GM06990 (cell line): ENCODE measurements around the gene CCNY.

Experiments
- DNase-seq: peaks from one replicate; pipeline ENCODE4 v3.0.0-alpha.2; 2011; ENCODE audit not compliant: insufficient read length; ENCODE audit errors: extremely low read depth
- H3K27me3 ChIP-seq: replicated peaks from 2 replicates; pipeline ENCODE4 v1.6.0; 2011; ENCODE audit warnings: low read length; ENCODE audit not compliant: control insufficient read depth, insufficient read depth
- H3K36me3 ChIP-seq: 2 replicates; pipeline ENCODE4 v1.5.1; 2011; ENCODE audit warnings: low read length; ENCODE audit not compliant: control insufficient read depth, insufficient read depth
- H3K4me3 ChIP-seq: replicated peaks from 2 replicates; pipeline ENCODE4 v1.5.1; 2011; ENCODE audit warnings: low read depth, mild to moderate bottlenecking, control low read depth, low read length
- CTCF ChIP-seq: IDR thresholded peaks from 2 replicates; pipeline ENCODE4 v1.5.1; 2011; ENCODE audit warnings: low read length, control low read depth, mild to moderate bottlenecking, inconsistent platforms; ENCODE audit not compliant: insufficient read depth, poor library complexity, severe bottlenecking

The CCNY gene

GRCh38 chr10:35540296-35541164 lies 204.2 kb downstream of the CCNY start:
- DNase-seq, result no peak
- no peak for TF ChIP-seq CTCF
- Histone ChIP-seq H3K27me3 (no peaks in the 10 kb centered on the region), H3K36me3 (no peaks in the 10 kb centered on the region), H3K4me3 (no peak overlapping the region)

- H3K36me3 ChIP-seq, result no peaks in the 10 kb centered on the region
These were observed 205.4 kb downstream of the CCNY start for GRCh38 chr10:35541720-35542119.

DNA sequence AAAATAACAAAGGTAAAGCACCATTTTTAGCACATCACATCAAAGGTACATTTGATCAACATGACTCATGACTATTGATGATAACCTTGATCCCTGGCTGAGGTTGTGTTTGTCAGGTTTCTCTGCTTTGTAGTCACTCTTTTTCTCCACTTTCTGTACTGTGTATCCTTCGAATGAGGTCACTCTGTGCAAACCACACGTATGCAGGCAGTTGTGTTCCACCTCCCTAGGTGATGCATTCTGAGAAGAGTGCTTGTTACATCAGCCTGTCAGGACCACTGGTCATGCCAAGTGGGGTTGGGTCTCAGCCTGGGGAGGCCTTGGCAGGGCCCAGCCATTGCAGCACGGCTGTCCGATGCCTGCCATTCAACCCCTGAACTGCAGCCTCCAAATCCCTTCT lies 206.0 kb downstream of the CCNY start:
- Histone ChIP-seq H3K27me3 (no peaks in the 10 kb centered on the region), H3K4me3 (no peak overlapping the region), H3K36me3 (peaks cover under 1% of the 10 kb centered on the region; the same call in 1 of the 2 replicates)
- TF ChIP-seq CTCF, result no peak
- no peak for DNase-seq

More at GRCh38 chr10:35541720-35542119, 205.4 kb downstream of the CCNY start:
- TF ChIP-seq CTCF, result no peak
- no peaks in the 10 kb centered on the region for H3K27me3 ChIP-seq
- no peak for DNase-seq
- H3K4me3 ChIP-seq, result no peak overlapping the region

DNA sequence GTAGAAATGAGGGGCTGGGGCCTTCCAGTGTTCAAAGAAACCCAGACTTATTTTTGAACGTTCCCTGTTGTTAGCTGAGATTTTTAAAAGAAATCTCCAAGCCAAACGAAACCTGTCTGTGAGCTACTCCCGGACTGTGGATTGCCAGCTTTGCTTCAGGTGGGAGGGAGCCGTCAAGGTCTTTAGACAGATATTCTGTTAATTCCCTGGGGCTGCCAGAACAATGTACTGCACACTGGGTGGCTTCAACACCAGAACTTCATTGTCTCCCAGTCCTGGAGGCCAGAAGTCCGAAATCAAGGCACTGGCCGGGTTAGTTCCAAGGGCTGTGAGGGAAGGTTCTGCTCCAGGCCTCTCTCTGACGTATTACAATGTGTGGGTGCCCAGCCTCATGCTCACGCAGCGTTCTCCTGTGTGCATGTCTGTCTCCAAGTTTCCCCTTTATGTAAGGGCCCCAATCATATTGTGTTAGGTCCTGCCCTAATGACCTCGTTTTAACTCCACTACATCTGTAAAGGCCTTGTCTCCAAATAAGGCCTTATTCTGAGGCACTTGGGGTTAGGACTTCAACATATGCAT lies 208.9 kb downstream of the CCNY start:
- DNase-seq, result no peak
- Histone ChIP-seq H3K4me3 (no peak overlapping the region), H3K27me3 (no peaks in the 10 kb centered on the region), H3K36me3 (peaks cover 2% of the 10 kb centered on the region)
- TF ChIP-seq CTCF, result no peak

DNA sequence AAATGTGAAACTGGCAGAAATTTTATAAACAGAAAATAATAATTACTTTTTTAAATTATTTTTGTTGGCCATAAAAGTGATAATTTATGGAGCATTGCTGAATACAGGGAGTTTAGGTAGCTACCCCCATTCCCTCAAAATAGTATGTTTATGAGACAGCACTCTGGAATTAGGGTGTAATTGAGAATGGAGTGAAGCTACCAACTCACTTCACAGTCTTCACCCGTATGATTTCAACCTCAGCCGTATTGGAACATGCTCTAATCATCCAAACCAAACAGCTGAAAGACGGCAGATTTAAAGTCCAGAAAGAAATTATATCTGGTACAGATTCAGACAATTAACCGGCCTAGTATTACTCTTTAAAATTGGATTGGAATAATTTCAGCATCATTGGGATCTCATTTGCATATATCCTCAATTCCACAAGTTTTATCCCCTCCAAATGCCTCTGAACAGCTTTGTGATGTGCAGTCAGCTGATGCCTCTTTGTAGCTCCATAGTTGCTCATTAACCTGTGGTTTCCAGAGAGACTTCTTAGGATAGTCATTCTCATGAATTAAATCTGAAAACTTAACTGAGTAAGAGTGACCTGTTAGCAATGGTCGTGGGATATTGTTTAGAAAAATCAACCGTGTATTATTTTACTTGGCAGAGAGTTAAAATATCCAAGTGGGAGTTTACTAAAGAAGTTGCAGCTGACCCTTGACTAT lies 209.7 kb downstream of the CCNY start:
- DNase-seq, result no peak
- no peaks in the 10 kb centered on the region for H3K27me3 ChIP-seq
- H3K36me3 ChIP-seq, result peaks cover 3% of the 10 kb centered on the region
- no peak for TF ChIP-seq CTCF
- H3K4me3 ChIP-seq, result no peak overlapping the region
